ENCODE measurements around the gene HS3ST2.

GRCh38 chr16:22785552-22785951, 28.4 kb upstream of the HS3ST2 start:
- TF ChIP-seq ZNF331 (CRISPR knock-in tag; IDR thresholded peaks at IDR 0.05; ENCODE audit: low read depth) = no peak
- TF ChIP-seq CTCF (conservative IDR thresholded peaks at IDR 0.05; ENCODE audit: low read depth in 2 of 2) = no peak
- TF ChIP-seq POLR2AphosphoS5 (IDR thresholded peaks at IDR 0.05; ENCODE audit: low read depth) = no peak
- no peak for TF ChIP-seq REST (IDR thresholded peaks at IDR 0.05; ENCODE audit: unreplicated experiment)

Data from GM23338 (cell line).